CD4-positive, CD25-positive, alpha-beta regulatory T cell (primary cell): ENCODE data around the gene CACNB2. TPM values are rescaled to one million over a fixed set of nuclear protein-coding genes. Genes with fewer than 3 reads are reported as not detected.

ENCODE experiments used
- ATAC-seq, 2 donors: fragments of 150-1000 bp; cut with Tn5 transposase; one replicate each; pipeline ENCODE4 v1.10.0; 2021; ENCODE audit warnings: low read depth in 2 of 2, moderate number of reproducible peaks in 2 of 2, moderate library complexity in 1 of 2
- DNase-seq, 3 donors: peaks; one replicate each; pipeline versions ENCODE4 v3.0.0 to v3.0.0-alpha.2; 2012 to 2022; ENCODE audit warnings: mixed read lengths in 1 of 3
- H3K27ac ChIP-seq: one replicate; pipeline ENCODE4 v1.7.0; 2013; ENCODE audit warnings: mild to moderate bottlenecking, low read length; ENCODE audit not compliant: insufficient read depth, poor library complexity, severe bottlenecking
- H3K27me3 ChIP-seq: one replicate; pipeline ENCODE4 v1.7.0; 2013; ENCODE audit warnings: low read length; ENCODE audit not compliant: control insufficient read depth, insufficient read depth
- H3K36me3 ChIP-seq: one replicate; pipeline ENCODE4 v1.7.0; 2013; ENCODE audit warnings: mild to moderate bottlenecking, low read length, moderate library complexity; ENCODE audit not compliant: control insufficient read depth, insufficient read depth
- H3K4me1 ChIP-seq: 2 replicates; pipeline ENCODE4 v1.7.0; 2013; ENCODE audit warnings: mild to moderate bottlenecking, low read length; ENCODE audit not compliant: insufficient read depth, control insufficient read depth, poor library complexity, severe bottlenecking
- H3K4me3 ChIP-seq: one replicate; pipeline ENCODE4 v1.7.0; 2013; ENCODE audit warnings: low read depth, mild to moderate bottlenecking, low read length, moderate library complexity
- H3K9me3 ChIP-seq, 2 experiments: 1 replicate in 1 of 2; 2 replicates in 1 of 2; pipeline ENCODE4 v1.7.0; 2013; ENCODE audit warnings: low read length in 2 of 2, mild to moderate bottlenecking in 1 of 2, moderate library complexity in 1 of 2; ENCODE audit not compliant: control insufficient read depth in 2 of 2
- H3K27ac Mint-ChIP-seq, 3 donors: one replicate each; pipeline ENCODE4 v1.8.0; 2020 to 2022; ENCODE audit warnings: mild to moderate bottlenecking in 3 of 3, mixed read lengths in 3 of 3, moderate library complexity in 2 of 3
- H3K27me3 Mint-ChIP-seq: one replicate; pipeline ENCODE4 v1.8.0; 2022; ENCODE audit warnings: mild to moderate bottlenecking, mixed read lengths
- H3K36me3 Mint-ChIP-seq: one replicate; pipeline ENCODE4 v1.8.0; 2020; ENCODE audit warnings: mixed read lengths
- H3K4me1 Mint-ChIP-seq, 4 donors: one replicate each; pipeline ENCODE4 v1.8.0; 2020 to 2022; ENCODE audit warnings: mixed read lengths in 4 of 4, mild to moderate bottlenecking in 1 of 4
- H3K4me3 Mint-ChIP-seq, 4 donors: one replicate each; pipeline ENCODE4 v1.8.0; 2020 to 2022; ENCODE audit warnings: mild to moderate bottlenecking in 4 of 4, mixed read lengths in 4 of 4, moderate library complexity in 3 of 4
- H3K9me3 Mint-ChIP-seq, 7 donors: one replicate each; pipeline ENCODE4 v1.8.0; 2020 to 2022; ENCODE audit warnings: mixed read lengths in 7 of 7, mild to moderate bottlenecking in 3 of 7, moderate library complexity in 2 of 7
- polyA plus RNA-seq, 4 donors: library from polyadenylated mRNA; unstranded; fragments of 300-500 nt; fragmentation: Illumina TruSeq; gene quantifications; one replicate each; pipeline ENCODE4 v1.2.3, GENCODE V29; 2021
- total RNA-seq: library from RNA; stranded (reverse); gene quantifications from one replicate; pipeline ENCODE4 v1.2.3, GENCODE V29; 2022

CACNB2 gene
- total and polyA plus RNA-seq, 5 donors from 2014 or later, result 0.39 to 0.80 (median 0.49) TPM

GRCh38 chr10:18224626-18225445 is 84.6 kb downstream of the CACNB2 start:
- H3K9me3 Mint-ChIP-seq, result no peaks in the 10 kb centered on the region
- H3K27ac Mint-ChIP-seq, result no peak overlapping the region
- H3K4me1 Mint-ChIP-seq, result no peaks in the 10 kb centered on the region
- ATAC-seq, result no peak
- H3K36me3 Mint-ChIP-seq, result no peaks in the 10 kb centered on the region
- H3K27ac ChIP-seq, result no peak overlapping the region
- H3K36me3 ChIP-seq, result no peaks in the 10 kb centered on the region
- peaks cover 4% of the 10 kb centered on the region for H3K27me3 Mint-ChIP-seq
- H3K9me3 ChIP-seq, result no peaks in the 10 kb centered on the region
- H3K4me3 ChIP-seq, result no peak overlapping the region
- H3K4me3 Mint-ChIP-seq, result no peak overlapping the region
- H3K4me1 ChIP-seq, result no peaks in the 10 kb centered on the region
- H3K27me3 ChIP-seq, result no peaks in the 10 kb centered on the region
- no peak for DNase-seq

GRCh38 chr10:18226336-18226735 is 86.1 kb downstream of the CACNB2 start:
- Histone ChIP-seq H3K4me1 (no peaks in the 10 kb centered on the region), H3K36me3 (no peaks in the 10 kb centered on the region), H3K27ac (no peak overlapping the region), H3K9me3 (no peaks in the 10 kb centered on the region), H3K27me3 (peaks cover 2% of the 10 kb centered on the region), H3K4me3 (no peak overlapping the region)
- ATAC-seq (no peak), DNase-seq (no peak)
- H3K9me3 Mint-ChIP-seq, result no peaks in the 10 kb centered on the region
- no peaks in the 10 kb centered on the region for H3K4me1 Mint-ChIP-seq
- no peak overlapping the region for H3K4me3 Mint-ChIP-seq
- no peaks in the 10 kb centered on the region for H3K27me3 Mint-ChIP-seq
- no peaks in the 10 kb centered on the region for H3K36me3 Mint-ChIP-seq
- H3K27ac Mint-ChIP-seq, result no peak overlapping the region

GRCh38 chr10:18229826-18230225 is 89.6 kb downstream of the CACNB2 start:
- ATAC-seq (no peak), DNase-seq (no peak)
- Histone ChIP-seq H3K27me3 (peaks cover 2% of the 10 kb centered on the region), H3K9me3 (no peaks in the 10 kb centered on the region), H3K4me3 (no peak overlapping the region), H3K27ac (no peak overlapping the region), H3K36me3 (no peaks in the 10 kb centered on the region), H3K4me1 (no peaks in the 10 kb centered on the region)
- H3K27me3 Mint-ChIP-seq, result peaks cover 8% of the 10 kb centered on the region
- H3K4me3 Mint-ChIP-seq, result no peak overlapping the region
- no peak overlapping the region for H3K27ac Mint-ChIP-seq
- no peaks in the 10 kb centered on the region for H3K4me1 Mint-ChIP-seq
- H3K36me3 Mint-ChIP-seq, result no peaks in the 10 kb centered on the region
- H3K9me3 Mint-ChIP-seq, result no peaks in the 10 kb centered on the region

DNA sequence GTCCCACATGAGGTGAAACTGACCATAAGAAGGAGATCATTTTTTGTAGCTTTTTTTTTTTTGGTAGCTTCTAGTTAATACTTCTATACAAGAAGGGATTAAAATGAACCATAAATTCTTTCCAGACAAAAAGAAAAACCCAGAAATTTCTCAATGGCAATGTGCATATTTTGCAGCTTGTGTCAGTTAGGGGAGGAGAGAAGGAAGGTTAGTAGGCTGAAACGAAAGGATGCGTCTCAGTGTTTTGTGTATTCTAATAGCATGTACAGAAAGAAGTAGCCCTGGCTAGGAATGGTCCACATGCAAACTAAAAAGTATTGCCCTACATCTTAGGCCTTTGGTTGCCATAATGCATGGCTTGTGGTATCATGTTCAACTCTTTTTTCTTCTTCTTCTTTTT is 90.6 kb downstream of the CACNB2 start:
- ATAC-seq (no peak), DNase-seq (no peak)
- H3K27ac Mint-ChIP-seq, result no peak overlapping the region
- Histone ChIP-seq H3K4me3 (no peak overlapping the region), H3K27me3 (peaks cover 2% of the 10 kb centered on the region), H3K36me3 (no peaks in the 10 kb centered on the region), H3K9me3 (no peaks in the 10 kb centered on the region), H3K4me1 (no peaks in the 10 kb centered on the region), H3K27ac (no peak overlapping the region)
- no peaks in the 10 kb centered on the region for H3K36me3 Mint-ChIP-seq
- peaks cover 8% of the 10 kb centered on the region for H3K27me3 Mint-ChIP-seq
- no peak overlapping the region for H3K4me3 Mint-ChIP-seq
- no peaks in the 10 kb centered on the region for H3K4me1 Mint-ChIP-seq
- H3K9me3 Mint-ChIP-seq, result no peaks in the 10 kb centered on the region

GRCh38 chr10:18231480-18231879 is 91.3 kb downstream of the CACNB2 start:
- Histone ChIP-seq H3K9me3 (no peaks in the 10 kb centered on the region), H3K4me3 (no peak overlapping the region), H3K27ac (no peak overlapping the region), H3K4me1 (no peaks in the 10 kb centered on the region), H3K36me3 (no peaks in the 10 kb centered on the region), H3K27me3 (peaks cover 2% of the 10 kb centered on the region)
- Mint-ChIP-seq H3K4me1 (no peaks in the 10 kb centered on the region), H3K27me3 (peaks cover 8% of the 10 kb centered on the region), H3K9me3 (no peaks in the 10 kb centered on the region), H3K4me3 (no peak overlapping the region), H3K27ac (no peak overlapping the region), H3K36me3 (no peaks in the 10 kb centered on the region)
- DNase-seq (no peak), ATAC-seq (no peak)

- Histone ChIP-seq H3K36me3 (no peaks in the 10 kb centered on the region), H3K4me1 (no peaks in the 10 kb centered on the region), H3K27me3 (peaks cover 2% of the 10 kb centered on the region), H3K27ac (no peak overlapping the region), H3K9me3 (no peaks in the 10 kb centered on the region), H3K4me3 (no peak overlapping the region)
- Mint-ChIP-seq H3K36me3 (no peaks in the 10 kb centered on the region), H3K9me3 (no peaks in the 10 kb centered on the region), H3K4me1 (no peaks in the 10 kb centered on the region), H3K4me3 (no peak overlapping the region), H3K27ac (no peak overlapping the region), H3K27me3 (peaks cover 8% of the 10 kb centered on the region)
- DNase-seq, result no peak
- ATAC-seq, result no peak
Measured at GRCh38 chr10:18233775-18234174, 93.6 kb downstream of the CACNB2 start.

- no peaks in the 10 kb centered on the region for H3K9me3 ChIP-seq
- no peak overlapping the region for H3K4me3 ChIP-seq
- ATAC-seq (no peak), DNase-seq (no peak)
- peaks cover 2% of the 10 kb centered on the region for H3K27me3 ChIP-seq
- H3K36me3 ChIP-seq, result no peaks in the 10 kb centered on the region
- Mint-ChIP-seq H3K4me1 (no peaks in the 10 kb centered on the region), H3K27me3 (peaks cover 8% of the 10 kb centered on the region), H3K27ac (no peak overlapping the region), H3K9me3 (no peaks in the 10 kb centered on the region), H3K36me3 (no peaks in the 10 kb centered on the region), H3K4me3 (no peak overlapping the region)
- H3K4me1 ChIP-seq, result no peaks in the 10 kb centered on the region
- no peak overlapping the region for H3K27ac ChIP-seq
Measured at GRCh38 chr10:18235477-18235876, 95.3 kb downstream of the CACNB2 start.

DNA sequence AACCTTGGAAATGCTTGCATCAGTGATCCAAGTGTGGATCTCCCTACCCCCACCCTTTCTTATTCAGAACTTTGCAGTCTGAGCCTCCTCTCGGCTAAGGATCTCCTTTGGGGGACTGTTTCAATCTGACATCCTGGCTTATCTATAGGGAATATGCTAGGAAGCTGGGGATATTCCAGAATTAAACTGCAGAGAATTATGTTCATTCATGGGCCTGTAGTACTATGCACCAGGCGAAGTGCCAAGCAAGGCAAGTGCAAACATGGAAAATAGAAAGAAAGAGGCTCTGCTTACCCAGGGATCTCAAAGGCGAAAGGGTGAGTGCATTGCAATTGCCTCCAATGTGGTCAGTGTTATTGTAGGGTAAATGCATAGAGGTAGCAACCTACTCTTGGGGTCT is 96.5 kb downstream of the CACNB2 start:
- Histone ChIP-seq H3K4me1 (no peaks in the 10 kb centered on the region), H3K27me3 (no peaks in the 10 kb centered on the region), H3K27ac (no peak overlapping the region), H3K36me3 (no peaks in the 10 kb centered on the region), H3K4me3 (no peak overlapping the region), H3K9me3 (no peaks in the 10 kb centered on the region)
- H3K4me3 Mint-ChIP-seq, result no peak overlapping the region
- H3K36me3 Mint-ChIP-seq, result no peaks in the 10 kb centered on the region
- H3K9me3 Mint-ChIP-seq, result no peaks in the 10 kb centered on the region
- no peak overlapping the region for H3K27ac Mint-ChIP-seq
- DNase-seq (no peak), ATAC-seq (no peak)
- H3K27me3 Mint-ChIP-seq, result peaks cover 8% of the 10 kb centered on the region
- H3K4me1 Mint-ChIP-seq, result no peaks in the 10 kb centered on the region
